T-helper 2 cell treated with Interferon-gamma antibody and Interleukin-4, amounts not matched to agents 100 ng/mL and 5 ng/mL, for 36 hours (primary cell): ENCODE data around the gene SEC16A. TPM values are rescaled to one million over a fixed set of nuclear protein-coding genes. Genes with fewer than 3 reads are reported as not detected.

Experiments used
- intact Hi-C: fragments of 100-400 bp; cut with micrococcal nuclease; formaldehyde crosslinking; loops from one replicate; pipeline ENCODE4 v1.15.1; 2023
- total RNA-seq: library from RNA; stranded (reverse); gene quantifications from 2 replicates; pipeline ENCODE4 v1.2.3, GENCODE V29; 2022

Gene SEC16A
- total RNA-seq, 1 donor from 2014 or later, result 72.5 TPM

DNA sequence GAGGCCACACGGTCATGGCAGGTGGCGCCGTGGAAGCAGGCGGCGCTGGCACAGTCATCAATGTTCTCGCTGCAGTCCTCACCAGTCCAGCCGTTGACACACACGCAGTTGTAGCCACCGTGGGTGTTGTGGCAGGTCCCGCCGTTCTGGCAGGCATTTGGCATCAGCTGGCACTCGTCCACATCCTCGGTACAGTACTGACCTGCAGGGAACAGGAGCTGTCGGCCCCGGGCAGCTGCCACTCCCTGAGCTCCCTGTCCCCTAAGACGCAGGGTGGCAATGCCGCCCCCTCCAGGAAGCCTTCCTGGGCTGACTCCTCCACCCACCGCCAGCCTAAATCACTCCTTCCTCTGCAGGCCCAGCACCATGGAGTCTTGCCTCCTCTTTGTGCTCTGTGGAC is 35.8 kb upstream of the SEC16A start:
- intact Hi-C loops, result no loop called here

DNA sequence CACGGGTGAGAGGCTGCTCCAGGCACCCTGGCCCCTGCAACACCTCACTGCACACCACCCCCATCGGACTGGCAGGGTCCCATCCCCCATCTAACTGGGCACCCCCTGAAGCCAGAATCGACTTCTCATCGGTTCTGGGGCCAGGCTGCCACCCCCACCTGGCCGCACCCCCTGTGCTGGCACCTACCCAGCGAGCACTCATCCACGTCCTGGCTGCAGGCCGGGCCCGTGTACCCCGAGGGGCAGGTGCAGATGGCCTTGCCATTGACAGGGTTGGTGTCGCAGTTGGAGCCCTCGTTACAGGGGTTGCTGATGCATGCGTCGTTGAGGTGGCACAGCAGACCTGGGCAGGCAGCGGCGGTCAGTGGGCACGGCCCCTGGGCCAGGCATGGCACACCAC is 35.1 kb upstream of the SEC16A start:
- intact Hi-C loops, result no loop called here

DNA sequence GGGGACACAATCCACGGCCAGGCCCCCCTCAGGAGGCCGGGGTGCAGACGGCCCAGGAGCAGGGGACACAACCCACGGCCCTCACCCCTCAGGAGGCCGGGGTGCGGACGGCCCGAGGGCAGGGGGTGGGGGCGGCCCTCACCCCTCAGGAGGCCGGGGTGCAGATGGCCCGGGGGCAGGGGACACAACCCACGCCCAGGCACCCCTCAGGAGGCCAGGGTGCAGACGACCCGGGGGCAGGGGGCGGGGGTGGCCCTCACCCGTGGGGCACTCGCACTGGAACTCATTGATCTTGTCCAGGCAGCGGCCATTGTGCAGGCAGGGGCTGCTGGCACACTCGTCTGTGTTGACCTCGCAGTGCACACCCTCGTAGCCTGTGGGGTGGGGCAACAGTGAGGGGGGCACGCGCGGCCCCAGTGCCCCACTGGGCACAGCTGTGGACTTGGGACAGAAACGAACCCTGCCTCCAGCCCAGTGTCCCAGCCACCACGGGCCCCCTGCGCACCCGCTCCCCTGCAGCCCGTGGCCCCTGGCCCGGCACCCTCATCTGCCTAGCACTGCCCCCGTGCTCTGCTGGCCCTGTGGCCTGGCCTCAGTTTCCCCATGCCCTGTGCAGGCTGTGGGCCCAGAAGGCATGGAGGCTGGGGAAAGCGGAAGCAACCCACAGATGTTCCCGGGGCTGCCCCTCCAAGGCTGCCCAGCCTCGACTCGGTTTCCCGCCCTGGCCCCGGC is 34.3 kb upstream of the SEC16A start:
- intact Hi-C loops, result no loop called here

DNA sequence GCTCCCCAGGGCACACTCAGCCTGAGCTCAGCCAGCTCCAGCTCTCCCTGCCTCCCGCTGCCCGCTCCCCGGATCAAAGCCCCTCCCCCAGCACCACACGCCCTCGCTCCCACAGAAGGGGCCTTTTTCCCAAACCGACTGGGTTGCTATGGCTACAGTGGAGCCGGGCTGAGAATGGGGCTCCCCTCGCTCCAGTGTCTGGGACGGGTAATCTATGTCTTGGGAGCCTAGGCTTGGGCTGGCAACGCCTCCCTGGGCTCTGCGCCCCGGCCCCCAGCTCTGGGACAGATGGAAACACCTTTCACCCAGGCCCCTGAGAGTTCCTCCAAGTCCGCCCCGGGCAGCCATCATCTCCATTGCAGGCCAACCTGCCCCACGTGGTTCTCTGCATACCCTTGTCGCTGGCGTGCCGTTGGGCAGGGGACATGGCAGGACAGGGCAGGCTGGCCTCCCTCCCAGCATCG is 33.4 kb upstream of the SEC16A start:
- intact Hi-C loops, result no loop called here

DNA sequence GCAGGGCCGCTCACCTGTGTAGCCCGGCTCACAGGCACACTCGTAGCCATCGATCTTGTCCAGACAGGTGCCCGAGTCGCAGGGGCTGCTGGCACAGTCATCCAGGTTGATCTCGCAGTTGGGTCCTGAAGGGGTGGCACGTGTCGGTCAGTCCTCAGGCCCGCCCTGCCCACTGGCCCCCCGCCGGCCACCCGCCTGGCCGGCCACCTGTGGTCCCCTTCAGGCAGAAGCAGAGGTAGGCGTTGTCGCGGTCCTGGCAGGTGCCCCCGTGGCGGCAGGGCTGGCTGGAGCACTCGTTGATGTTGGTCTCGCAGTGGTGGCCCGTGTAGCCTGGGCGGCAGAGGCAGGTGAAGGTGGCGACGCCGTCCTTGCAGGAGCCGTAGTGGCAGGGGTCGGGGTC is 32.4 kb upstream of the SEC16A start:
- intact Hi-C loops, result no loop called here

DNA sequence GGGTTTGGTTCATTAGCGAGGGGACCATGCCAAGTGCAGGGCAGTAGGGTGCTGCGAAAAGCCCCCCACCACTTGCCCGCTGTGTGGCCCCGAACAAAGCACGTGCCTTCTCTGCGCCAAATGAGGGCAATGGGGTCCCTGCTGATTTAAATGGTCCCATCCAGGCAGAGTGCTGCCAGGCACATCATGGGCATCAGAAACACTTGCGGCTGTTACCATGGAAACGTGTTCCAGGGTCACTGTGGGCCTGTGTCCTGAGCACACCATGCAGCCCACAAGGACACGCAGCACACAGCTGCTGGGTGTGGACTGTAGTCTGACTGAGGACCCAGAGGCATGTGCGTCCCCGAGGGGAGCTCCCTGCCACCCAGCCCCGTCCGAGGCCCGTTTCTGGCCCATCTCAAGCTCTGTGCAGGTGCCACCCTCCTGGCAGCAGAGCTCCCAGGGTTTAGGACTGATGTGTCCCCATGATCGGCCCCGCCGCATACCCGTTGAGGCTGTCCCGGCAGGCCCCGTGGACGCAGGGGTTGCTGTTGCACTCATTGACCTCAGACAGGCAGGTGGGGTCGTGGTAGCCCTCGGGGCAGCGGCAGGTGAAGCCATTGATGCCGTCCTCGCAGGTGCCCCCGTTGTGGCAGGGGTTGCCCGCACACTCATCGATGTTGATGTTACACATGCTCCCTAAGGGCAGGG is 31.3 kb upstream of the SEC16A start:
- intact Hi-C loops, result loop anchor here (5.0 kb wide), 1 partner anchor 33 kb away; the partner anchor contains the start of gene NOTCH1

DNA sequence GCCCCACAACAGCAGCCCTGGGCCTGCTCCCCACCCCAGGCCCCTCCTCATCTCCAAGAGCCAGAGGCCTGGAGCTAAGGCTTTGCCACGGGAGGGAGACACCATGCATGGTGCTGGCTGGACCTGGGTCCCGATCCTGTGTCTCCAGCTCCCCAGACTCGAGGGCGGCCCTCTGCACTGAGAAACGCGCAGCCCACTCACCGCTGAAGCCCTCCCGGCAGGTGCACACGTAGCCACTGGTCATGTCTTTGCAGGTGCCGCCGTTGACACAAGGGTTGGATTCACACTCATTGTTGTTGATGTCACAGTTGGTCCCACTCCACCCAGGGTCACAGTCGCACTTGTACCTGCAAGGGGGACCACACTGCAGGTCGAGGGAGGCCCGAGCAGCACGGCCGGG is 30.4 kb upstream of the SEC16A start:
- intact Hi-C loops, result loop anchor here (5.0 kb wide), 1 partner anchor 34 kb away; the partner anchor contains the start of gene NOTCH1

DNA sequence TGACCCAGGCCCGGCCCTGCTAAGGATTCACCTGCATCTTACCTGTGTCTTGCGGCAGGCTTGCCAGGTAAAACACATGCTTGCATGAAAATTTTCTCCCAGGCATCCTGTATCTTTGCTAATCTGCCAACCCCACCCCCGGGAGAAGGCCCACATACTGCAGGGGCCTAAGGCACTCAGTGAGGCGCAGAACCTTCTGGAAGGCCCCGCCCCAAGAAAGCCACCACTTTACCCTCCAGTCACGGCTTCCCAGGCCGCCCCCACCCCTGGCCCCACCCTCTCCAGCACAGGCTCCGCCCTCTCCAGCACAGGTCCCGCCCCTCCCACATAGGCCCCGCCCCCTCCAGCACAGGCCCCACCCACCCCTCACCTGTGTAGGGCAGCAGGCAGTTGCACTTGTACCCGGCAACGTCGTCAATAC is 29.8 kb upstream of the SEC16A start:
- intact Hi-C loops, result loop anchor here (5.0 kb wide), 1 partner anchor 35 kb away; the partner anchor contains the start of gene NOTCH1

DNA sequence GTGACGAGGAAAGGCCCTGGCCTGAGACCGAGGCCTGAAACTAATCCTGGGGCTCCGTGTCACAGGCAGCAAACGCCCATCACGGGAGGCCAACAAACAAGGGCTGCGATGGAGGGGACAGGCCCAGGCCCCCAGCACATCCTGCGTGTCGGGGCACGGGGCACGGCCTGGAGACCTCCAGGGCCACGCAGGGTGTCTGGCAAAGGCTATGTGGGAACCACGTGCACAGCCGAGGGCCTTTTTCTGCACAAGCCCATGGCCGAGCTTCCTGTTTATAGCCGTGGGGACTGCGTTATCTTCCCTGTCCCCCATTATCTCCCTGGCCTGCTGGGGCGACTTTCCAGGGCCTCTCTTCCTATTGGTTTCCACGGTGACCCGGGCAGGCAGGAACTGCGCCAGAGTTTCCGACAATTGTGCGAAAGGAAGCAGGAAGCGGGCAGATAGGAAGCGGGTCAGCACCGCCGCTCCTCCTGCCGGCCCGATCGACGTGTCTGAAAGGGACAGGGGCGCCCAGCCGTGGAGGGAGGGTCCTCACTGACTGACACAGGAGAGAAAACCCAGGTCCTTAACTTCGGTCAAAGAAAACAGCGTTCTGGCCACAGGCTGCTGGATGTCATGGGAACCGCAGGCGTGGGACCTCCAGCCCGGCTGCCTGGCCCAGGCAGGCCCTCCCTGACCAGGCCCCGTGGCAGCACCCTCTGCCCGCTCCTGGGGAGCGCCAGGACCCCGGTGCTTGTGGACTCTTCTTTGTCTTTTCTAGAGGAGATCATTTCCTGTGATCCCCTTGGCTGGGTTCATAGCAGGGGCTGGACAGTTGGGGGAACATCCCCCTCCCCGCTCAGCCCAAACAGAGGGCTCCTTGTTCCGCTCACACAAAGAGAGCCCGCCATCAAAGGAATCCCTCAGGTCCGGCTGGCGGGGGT is 29.1 kb upstream of the SEC16A start:
- intact Hi-C loops, result loop anchor here (5.0 kb wide), 1 partner anchor 35 kb away; the partner anchor contains the start of gene NOTCH1

DNA sequence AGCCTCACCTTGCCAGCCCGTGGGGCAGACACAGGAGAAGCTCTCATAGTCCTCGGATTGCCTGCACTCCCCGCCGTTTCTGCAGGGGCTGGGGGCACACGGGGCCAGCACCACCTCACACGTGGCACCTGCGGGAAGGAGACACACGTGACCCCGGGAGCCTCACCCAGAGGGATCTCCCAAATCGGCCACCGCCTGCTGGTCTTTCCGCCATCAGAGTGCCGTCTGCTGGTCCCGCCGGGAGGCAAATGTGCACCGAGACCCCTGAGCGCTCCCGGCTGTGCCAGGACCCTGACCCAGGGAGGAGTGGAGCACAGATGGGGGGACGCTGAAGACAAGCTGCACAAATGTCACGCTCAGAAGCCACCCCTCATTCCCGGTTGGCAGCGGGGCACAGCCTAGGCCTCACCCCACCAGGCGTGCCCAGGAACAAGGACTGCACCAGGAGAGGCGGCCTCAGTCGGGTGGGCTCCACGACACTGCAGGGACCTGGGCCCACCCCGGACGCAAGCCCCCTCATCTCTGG is 28.4 kb upstream of the SEC16A start:
- intact Hi-C loops, result loop anchor here (5.0 kb wide), 1 partner anchor 36 kb away; the partner anchor contains the start of gene NOTCH1

DNA sequence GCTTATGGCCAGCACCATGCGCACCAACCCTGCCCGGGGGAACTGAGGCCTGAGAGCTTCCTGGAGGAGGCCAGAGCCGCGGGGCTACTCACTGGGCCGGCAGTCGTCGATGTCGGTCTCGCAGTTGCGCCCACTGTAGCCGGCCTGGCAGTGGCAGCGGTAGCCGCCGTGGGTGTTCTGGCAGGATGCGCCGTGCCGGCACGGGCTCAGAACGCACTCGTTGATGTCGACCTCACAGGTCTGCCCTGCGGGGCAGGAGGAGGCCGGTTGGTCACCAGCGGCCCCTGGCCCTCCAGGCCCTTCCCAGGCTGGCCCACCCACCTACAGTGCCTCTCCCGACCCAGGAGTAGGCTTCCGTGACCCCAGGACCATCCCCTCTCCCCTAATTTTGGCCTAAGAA is 27.7 kb upstream of the SEC16A start:
- intact Hi-C loops, result loop anchor here (5.0 kb wide), 1 partner anchor 37 kb away; the partner anchor contains the start of gene NOTCH1

DNA sequence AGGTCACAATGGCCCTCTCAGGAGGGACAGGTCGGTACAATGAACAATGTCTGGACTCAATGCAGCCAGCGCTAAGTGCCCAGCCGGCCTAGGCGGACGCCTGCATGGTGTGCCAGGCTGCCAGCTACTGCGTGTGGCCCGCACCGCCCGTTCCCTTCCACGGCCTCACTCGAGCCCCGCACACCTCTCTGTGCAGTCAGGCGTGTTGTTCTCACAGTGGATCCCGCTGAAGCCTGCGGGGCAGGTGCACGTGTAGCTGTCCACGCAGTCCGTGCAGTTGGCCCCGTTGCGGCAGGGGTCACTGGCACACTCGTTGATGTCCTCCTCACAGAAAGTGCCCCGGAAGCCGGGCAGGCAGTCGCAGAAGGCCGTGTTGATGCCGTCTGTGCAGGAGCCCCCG is 26.7 kb upstream of the SEC16A start:
- intact Hi-C loops, result no loop called here

DNA sequence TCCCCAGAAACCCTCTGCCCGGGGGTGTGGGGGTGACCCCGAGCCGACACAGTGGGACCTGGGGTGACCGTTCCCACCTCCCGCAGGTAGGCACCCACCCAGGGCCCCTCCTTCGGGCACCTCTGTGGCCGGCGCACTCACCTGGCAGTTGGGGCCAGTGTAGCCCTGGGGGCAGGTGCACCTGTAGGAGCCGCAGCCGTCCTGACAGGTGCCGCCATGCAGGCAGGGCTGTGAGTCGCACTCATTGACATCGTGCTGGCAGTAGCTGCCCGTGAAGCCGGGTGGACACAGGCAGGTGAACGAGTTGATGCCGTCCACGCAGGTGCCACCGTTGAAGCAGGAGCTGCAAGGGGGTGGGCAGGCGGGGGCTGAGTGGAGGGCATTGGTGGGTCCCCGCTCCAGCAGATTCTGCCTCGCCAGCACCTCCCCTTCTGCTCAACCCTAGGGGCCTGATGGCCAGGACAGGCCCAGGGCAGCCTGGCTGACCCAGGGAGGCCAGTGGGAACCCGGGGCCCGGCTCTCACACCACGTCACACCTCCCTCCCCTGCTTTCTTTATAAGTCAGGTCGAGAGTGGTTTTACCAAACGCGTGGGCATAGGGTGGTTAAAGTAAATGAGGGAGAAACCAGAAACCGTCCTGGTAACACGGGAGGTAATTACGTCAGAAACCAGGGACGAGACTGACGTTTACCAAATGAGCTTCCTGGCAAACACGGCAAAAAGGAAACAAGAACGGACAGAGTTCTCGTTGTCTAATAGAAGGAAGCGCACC is 26.1 kb upstream of the SEC16A start:
- intact Hi-C loops, result no loop called here

DNA sequence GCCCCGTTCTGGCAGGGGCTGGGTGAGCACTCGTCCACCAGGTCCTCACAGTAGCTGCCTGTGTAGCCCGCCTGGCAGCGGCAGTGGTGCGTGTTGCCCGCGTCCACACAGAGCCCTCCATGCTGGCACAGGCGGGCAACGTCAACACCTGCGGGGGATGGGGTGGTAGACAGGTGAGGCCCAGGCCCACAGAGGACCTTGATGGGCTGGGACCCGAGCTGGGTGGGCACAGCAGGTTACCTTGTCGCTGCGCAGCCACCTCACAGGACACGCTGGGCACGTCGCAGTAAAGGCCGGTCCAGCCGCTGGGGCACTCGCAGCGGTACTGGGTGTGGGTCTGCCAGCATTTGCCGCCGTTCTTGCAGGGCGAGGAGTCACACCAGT is 25.1 kb upstream of the SEC16A start:
- intact Hi-C loops, result no loop called here

DNA sequence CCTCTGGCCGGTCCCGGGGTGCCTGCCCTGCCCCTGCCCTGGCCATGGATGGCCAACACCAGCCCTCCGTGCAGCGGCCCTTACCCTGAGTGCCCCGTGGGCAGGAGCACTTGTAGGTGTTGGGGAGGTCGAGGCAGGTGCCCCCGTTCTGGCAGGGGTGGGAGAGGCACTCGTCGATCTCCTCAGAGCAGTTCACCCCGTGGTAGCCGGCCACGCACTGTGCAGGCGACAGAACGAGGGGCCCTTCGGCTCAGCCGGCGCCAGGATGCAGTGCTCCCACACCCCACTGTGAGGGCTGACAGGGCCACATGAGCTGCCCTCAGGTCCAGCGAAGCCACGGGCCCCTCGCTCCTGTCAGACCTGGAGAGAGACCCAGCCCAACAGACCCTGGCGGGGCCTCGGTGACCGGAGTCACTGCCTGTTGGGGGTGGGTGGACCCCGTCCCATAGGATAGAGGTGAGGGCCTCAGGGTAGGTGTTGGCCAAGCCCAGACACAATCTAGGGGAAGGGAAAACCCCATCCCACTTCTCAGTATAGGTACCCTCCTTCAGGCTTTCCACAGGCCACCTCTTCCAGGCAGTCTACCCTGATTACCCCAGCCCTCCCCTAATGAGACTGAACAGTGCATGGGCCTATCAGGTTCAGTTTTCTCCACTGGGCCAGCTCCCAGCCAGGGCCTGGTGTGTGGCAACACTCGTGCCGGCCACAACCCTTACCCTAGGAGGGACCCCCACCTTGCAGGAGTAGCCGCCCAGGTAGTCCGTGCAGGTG is 24.6 kb upstream of the SEC16A start:
- intact Hi-C loops, result no loop called here

DNA sequence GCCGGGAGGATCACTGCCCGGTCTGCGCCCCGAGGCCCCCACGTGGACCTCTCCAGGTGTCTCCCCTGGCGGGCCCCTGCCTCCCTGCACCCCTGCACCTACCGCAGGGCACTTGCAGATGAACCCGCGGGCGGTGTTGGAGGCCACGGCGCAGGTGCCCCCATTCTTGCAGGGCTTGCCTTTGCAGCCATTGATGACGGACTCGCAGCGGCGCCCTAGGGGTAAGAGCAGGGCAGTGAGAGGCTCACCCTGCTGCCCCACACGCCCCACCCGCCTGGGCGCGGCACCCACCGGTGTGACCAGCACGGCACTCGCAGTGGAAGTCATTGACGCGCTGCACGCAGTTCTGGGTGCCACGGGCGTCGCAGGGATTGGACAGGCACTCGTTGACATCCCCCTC is 23.6 kb upstream of the SEC16A start:
- intact Hi-C loops, result no loop called here

DNA sequence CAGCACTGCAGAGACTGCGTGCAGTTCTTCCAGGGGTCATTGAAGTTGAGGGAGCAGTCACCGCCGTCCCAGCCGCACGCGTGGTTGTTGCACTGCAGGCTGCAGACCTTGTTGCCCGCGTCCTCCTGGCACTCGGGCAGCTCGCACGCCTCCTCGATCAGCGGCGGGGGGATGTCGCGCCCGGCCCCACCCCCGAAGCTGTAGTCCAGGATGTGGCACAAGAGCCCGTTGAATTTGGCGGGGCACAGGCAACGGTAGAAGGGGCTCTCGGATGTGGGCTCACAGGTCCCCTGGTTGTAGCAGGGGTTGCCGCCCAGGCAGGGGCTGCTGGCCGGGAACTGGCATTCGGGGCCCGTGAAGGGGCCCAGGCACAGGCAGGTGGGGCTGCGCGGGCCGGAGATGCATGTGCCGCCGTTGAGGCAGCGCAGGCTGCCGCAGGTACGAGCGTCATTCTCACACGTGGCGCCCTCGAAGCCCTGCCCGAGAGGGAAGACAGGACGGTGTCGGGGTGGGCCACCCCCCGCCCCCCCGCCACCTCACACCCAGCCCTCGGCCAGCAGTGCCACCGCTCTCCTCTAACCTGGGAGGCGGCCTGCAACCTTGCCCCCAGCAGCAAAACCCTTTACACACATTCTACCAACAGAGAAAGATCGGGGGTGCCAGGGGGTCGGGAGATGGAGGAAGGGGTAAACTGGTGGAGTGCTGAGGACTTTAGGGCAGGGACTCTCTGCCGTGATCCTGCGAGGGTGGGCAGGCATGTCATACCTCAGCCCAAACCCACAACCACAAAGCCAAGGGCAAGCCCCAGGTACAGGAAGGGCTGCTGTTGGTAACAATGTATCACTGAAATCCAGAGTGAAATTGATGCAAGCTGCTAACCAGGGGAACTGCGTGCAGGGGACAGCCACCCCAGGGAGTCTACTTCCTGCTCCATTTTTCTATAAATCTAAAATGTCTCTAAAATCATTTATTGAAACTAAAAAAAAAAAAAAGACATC is 22.9 kb upstream of the SEC16A start:
- intact Hi-C loops, result no loop called here
